HG03103 (cell line): ENCODE measurements around the gene FAM53B.
"Not testable (repeated sequence)": the region's sequence is repeated elsewhere in the genome, so short reads cannot be mapped to it uniquely, and the experiment has no call there.

Experiments
- ATAC-seq: cut with Tn5 transposase; IDR thresholded peaks from one replicate; pipeline ENCODE4 v1.9.1; 2021; ENCODE audit warnings: low read depth; ENCODE audit not compliant: unreplicated experiment

Gene FAM53B

GRCh38 chr10:124619195-124619594 is 125.0 kb downstream of the FAM53B start:
- no peak for ATAC-seq

DNA sequence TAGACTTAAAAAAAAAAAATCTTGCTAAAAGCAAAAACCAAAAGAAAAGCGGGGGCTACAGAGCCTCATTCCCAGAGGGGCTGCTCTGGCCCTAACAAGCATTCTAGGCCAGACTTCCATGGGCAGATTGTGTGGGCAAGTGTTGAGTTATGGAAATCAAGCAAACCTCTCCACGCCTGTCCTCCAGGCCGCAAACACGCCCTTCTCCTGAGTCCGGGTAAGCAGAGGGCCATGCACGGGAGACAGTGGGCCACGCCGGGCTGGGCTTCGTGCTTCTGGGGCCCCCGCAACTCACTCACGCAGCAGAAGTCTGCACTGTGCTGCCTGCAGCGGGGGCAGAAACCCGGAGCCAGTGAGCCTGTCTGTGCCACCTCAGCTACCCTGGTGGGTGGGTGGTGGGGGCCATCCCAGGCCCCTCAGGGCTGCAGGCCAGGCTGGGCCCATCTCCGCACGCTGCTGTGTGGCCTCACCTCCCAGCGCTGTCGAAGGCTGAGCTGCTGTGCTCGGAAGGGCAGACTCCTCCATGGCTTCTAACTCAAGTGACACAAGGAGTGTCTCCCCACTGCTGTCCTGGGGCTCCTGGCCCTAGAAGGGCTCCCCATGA is 125.6 kb downstream of the FAM53B start:
- no peak for ATAC-seq

GRCh38 chr10:124616836-124617130 is 127.4 kb downstream of the FAM53B start:
- ATAC-seq = no peak

GRCh38 chr10:124616040-124616835 is 127.9 kb downstream of the FAM53B start:
- no peak for ATAC-seq

GRCh38 chr10:124615259-124615658 is 128.9 kb downstream of the FAM53B start:
- no peak for ATAC-seq

DNA sequence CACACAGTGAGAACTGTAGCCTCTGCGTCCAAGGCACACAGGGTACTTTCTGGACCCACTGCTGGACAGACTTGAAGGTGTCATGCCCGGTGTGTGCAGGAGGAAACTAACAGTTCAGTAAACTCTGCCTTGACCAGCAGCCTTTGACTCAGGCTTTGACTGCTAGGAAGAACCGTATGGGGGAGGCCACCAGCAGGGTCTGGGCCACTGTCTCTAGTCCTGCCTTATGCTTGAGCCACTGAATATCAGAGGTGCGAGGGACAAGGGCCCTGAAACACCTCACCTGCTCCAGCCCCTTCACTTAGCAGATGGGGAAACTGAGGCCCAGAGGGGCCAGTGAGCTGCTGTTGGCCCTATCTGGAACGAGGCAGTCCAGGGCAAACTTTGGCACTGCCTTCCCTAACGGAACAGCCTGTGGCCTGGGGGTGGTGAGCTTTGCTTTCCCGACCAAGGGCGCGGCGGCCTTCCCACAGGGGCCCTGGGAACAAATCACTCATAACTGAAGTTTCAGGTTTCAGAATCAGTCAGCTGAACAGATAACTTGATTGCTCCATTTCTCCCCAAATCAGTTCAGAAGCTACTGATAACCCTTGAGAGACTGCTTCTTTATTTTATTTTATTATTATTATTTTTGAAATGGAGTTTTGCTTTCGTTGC is 130.0 kb downstream of the FAM53B start:
- peak; percentile 52 for ATAC-seq

GRCh38 chr10:124612611-124613498 is 131.3 kb downstream of the FAM53B start:
- ATAC-seq = no peak

GRCh38 chr10:124611738-124612137 is 132.4 kb downstream of the FAM53B start:
- no peak for ATAC-seq

- not testable (repeated sequence) for ATAC-seq
Observed at GRCh38 chr10:124610851-124611250, 133.3 kb downstream of the FAM53B start.

- not testable (repeated sequence) for ATAC-seq
Observed at GRCh38 chr10:124610186-124610585, 134.0 kb downstream of the FAM53B start.

DNA sequence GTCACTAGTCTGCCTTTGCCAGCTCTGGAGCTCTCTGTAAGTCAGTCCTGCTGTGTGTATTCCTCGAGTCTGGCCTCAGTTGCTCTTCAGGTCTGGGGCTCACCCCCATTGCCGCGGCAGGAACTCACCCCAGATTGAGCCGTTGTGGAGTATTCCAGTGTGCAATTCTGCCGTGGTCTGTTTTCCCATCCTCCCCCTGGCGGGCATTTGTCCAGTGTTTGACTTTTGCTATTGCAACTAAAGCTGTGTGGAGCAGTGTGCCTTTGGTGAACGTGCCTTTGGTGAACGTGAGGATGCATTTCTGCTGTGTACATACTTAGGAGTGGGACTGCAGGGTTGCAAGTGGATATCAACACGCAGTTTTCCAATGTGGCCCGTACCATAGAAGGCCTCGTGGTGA is 134.5 kb downstream of the FAM53B start:
- ATAC-seq = no peak

DNA sequence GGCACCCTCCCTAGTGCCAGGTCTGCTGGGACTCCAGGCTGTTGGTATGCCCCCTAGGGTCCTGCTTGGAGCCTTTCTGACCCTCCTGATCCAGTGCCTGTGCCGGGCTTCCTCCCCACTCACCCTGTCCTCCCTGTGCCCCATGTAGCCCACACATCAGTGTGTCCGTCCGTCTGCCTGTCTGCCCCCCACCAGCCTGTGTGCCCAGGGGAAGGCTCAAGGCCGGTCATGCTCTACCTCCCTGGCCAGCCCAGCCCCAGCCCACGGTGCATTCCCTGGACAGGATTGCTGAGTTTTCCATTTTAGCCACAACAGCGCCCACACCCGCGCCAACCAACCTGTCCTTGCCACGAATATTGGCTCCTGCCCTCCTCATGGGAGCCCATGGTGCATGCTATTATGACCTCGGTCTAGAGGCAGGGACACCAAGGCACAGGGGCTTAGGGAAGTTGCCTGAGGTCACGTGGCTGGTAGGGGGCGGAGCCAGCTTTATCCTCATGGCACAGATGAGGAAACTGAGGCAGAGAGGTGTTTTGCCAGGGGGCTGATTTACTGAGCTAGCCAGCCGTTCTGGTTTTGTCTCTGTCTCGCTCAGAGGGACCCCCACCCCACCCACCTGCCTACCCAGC is 136.0 kb downstream of the FAM53B start:
- no peak for ATAC-seq

DNA sequence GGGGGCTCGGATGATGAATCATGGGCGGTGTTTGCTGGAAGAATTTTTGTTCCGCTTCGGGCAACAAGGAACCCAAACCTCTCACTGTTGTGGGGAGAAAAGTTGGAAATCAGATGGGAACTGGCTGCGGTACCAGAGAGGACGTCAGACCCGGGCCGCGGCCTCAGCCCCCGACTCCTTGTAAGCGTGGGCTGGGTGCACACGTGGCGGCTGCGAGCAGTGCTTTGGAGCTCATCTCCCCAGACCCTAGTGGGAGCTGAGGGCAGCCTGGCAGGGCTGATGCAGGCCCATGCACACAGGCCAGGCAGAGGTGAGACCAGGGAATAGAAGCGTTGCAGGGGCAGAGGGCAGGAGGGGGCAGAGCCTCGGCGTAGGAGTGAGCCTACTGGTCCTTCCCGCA is 136.5 kb downstream of the FAM53B start:
- no peak for ATAC-seq

- no peak for ATAC-seq
Observed at GRCh38 chr10:124606822-124607221, 137.4 kb downstream of the FAM53B start.

GRCh38 chr10:124605856-124606812 is 138.0 kb downstream of the FAM53B start:
- ATAC-seq = no peak

DNA sequence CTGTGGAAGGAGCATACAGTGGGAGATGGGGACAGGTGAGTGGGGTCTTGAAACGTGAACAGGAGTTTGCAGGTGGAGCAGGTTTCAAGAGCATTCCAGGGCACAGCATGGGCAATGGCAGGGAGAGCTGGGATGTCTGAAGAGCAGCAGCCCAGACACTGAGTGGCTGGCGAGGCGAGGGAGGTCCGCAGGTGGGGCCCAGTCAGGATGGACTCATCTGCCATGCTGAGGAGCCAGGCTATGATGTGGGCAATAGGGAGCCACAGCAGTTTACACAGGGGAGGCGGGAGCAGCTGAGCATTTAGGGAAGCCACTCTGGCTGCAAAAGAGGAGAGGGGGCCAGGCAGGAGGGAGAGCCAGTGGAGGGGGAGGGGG is 138.7 kb downstream of the FAM53B start:
- ATAC-seq = no peak

DNA sequence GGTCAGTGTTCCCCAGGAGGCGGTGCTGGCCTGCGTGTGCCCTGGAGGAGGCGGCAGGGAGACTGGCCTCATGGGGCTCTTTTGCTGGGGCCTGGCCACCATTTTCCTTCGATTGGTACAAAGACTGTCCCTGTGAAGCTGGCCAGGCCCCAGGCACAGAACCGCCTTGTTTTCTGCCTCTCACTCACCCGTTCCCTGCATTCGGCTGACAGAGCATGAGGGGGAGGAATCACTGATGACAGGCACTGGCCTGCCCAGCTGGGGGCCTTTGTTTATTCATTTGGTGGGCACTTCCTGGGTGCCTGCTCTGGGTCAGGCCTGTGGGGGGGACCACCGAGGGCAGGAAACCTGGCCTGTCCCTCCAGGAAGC is 139.2 kb downstream of the FAM53B start:
- ATAC-seq = no peak

GRCh38 chr10:124604214-124605000 is 139.8 kb downstream of the FAM53B start:
- no peak for ATAC-seq
